ENCODE results near the gene ITGA2.

Gene ITGA2

DNA sequence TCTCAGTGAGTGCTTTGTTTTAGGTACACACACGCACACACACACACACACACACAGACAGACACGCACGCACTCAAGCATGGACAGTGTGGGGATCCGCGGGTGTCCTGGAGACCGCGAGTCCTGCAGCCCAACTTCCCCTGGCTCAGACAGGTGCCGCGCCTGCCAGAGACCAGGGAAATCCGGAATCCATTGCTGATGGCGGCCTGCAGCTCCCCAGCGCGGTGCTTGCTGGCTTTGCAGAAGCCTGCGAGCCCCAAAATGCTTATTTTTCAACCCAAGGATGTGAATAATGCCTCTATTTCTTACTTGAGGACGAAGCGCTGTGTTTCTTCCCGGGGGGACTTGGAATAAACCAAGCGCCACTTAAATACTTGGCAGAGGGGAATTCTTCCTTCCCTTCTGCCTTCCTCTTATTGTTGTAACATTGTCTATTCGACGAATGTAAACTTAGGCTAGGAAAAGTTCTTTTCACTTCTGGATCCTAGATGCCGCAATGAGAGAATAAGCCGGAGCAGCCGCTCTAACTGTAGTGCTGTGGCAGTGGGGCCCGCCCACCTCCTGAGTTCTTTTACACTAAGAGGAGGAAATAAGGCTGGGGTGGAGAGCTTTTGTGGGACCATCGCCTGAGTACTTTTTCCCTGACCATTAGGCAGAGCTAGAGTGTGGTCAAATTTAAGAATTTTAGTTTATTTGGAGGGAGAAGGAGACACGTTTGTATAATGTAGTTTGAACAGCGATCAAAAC is 802 bp downstream of the ITGA2 start:
- peak in 1 of 2 donors; percentile 33 for DNase-seq

DNA sequence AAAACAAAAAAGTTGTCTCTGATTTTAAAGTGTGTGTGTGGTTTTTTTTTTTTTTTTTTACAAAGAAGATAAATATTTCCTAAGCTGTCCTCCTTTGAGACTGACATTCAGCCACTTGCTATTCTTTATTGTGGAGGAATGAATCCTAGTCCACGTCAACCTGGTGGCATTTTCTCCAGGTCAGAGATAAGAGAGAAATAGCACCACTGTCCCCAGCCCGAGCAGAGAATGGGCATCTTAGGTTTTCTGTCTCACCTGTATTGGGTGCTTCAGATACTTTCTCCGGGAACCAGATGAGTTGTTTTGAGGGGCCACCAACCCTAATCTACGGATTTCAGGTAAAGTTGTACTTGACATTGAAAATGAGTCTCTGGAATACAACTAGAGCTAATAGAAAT is 1.4 kb downstream of the ITGA2 start:
- DNase-seq, result no peak

DNA sequence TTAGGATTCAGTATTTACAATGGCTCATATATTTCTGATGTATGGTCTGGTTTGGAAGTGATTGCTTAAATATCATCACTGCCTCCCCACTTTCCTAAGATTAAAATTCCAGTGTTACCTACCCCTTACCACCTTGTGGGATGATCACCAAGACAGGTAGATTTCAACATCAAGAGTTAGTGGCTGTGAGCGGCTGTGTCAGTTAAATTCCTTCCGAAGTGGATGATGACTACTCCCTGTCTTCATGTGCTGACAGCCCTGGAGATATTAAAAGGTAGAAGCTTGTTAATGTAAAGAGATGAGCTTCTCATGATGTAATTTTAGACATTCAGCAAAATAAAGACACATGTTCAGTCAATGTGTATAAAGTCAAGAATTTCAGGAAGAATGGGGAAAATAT is 4.2 kb downstream of the ITGA2 start:
- no peak for DNase-seq

DNA sequence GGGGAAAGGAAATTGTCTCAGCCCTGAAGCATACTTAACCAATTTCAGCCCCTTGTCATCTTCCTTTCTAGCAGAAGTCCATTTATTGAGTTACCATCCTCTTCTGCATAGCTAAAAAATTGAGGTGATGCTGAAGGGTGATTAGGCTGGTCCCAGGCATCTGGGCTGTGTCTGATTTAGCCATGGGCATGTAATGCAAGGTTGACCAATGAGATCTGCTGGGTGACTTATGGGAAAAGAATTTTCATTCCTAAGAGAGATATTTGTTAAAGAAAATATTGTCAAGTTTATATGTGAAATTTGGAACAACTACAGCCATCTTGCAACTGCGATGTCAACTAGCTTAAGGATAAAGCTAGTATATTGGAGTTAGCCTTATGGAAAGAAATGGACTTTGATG is 5.1 kb downstream of the ITGA2 start:
- no peak for DNase-seq

DNA sequence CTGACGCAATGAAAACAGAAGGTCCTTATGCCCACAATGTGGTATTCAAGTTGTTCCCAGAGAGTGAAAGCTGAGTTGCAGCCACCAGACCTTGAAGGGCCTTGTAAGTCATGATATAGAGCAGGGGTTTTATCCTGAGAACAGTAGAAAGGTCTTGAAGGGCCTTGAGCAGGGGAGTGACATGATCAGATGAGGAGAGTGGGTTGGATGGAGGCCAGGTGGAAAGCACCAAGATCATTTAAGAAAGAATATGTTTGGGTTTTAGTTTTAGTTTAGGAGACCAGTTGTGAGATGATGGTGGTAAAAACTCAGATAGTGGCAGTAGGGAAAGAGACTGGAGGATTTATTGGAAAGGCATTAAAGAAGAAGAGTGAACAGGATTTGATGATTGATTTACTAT is 5.9 kb downstream of the ITGA2 start:
- no peak for DNase-seq

DNA sequence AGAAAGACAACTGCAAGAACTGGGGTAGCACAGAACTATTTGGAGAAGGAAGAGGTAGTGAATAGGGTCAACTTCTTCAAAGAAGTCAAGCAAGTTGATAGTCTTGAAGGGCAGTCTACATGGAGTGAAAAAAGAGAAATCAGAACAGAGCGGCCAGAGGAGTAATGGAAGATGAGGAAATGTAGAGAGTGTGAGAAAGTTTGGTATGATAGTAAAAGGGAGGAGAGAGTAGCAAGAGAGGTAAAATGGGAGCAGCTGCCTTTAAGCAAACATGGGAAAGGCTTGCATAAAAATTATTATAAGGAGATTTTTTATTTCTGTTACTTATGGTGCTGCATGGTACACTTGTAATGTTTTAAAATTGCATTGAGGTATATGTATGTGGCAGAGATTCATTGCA is 6.8 kb downstream of the ITGA2 start:
- no peak for DNase-seq

DNA sequence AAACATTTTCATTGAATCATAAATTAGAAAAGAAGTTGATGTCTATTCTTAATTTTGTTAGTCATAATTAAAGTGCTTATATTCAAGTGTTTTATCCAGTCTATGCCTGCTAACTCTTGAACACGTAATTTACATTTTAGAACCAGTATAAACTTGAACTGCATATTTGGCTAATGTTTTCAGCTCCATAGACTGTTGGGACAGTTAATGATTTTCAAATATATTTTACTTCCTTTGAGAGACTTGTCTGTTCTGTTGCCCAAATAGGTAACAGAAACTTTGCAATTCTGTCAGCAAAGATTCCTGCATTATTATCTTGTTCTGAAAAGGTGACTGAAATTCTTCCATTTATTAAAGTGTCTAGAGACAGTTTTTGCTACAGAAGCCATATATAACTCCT is 7.8 kb downstream of the ITGA2 start:
- DNase-seq, result no peak

DNA sequence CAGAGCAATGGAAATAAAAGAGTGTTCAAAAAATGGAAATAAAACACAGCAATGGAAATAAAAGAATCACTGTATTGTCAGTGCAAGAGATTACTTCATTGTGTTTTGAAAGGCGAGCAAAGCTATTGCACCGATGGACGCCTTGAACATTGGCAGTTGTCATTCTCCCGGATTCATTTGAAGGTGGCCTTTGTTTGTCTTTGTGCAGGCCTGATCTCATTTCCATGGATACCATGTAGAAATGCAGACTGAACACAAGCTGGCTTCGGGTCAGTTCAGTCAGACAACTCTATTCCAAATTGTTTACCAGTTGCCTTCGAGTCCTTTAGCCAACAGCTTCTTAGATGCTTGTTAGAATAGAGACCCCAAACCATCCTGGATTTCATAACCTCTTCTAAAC is 8.3 kb downstream of the ITGA2 start:
- no peak for DNase-seq

DNA sequence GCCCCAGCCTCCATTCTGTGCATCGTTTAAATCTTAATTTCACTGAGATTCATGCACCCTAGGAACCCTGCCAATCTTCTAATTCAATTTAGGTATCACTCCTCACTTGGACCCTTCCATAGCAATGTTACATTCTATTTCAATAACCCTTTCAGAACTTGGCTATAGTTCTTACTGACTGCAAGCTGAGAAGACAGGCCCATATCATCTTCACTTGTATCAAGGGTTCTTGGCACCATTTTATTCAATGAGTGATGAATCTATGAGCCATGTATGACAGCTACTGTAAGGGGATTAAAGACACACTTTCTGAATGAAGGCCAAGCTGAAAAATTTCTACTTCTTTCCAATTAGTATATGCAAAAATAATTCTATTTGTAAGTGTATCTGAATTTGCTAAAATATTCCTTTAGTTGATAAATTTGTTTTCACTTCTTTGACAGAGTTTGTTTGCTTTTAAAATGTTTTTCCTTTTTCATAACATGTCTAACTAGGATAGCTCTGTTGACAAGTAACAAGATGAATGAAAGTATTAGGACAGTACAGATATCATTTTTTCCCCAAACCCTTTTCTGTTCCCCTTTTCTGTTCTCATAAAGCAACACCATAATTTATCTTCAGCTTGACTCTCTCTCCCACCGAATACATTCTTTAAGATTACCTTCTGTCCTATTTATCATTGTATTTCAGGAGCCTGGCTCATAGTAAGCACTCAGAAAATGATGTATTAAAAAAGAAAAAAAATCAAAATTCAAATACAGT is 9.6 kb downstream of the ITGA2 start:
- DNase-seq, result no peak

DNA sequence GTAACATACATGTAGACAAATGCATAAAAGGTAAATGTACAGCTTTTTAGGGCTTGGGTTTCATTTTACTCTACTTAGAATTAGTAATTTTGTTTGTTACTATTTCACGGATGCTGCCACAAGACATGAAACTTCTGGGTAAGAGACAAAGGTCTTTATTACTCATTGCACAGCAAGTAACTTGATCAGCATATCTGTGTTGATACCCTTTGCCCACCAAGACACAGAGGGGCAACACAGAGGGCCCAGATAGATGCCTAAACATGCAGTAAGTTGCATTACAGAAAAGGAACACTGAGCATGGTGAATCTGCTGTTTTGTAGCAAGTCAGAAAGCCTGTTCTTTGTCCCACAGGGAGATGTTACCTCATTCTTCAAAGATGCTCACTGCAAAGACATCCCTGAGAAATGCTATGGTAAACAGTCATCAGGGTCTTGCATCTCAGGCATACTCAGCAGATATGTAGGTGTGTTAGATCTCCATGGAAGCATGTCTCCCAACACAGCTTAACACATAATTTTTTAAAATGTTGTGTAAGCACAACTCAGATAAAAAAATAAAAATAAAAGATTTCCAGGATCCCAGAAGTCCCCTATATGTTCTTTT is 10.3 kb downstream of the ITGA2 start:
- no peak for DNase-seq

DNA sequence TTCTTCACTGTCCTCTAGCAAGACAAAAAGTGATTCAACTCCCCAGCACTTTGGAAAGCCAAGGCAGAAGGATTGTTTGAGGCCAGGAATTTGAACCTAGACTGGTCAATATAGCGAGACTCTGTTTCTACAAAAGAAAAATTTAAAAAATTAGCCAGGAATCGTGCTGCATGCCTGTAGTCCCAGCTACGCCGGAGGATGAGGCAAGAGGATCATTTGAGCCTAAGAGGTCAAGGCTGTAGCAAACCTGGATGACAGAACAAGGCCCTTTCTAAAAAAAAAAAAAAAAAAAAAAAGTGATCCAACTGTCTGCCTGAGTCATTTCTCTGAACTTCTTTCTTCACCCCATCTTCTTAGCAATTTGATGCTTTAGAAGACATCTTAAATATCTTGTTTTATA is 12.4 kb downstream of the ITGA2 start:
- no peak for DNase-seq

DNA sequence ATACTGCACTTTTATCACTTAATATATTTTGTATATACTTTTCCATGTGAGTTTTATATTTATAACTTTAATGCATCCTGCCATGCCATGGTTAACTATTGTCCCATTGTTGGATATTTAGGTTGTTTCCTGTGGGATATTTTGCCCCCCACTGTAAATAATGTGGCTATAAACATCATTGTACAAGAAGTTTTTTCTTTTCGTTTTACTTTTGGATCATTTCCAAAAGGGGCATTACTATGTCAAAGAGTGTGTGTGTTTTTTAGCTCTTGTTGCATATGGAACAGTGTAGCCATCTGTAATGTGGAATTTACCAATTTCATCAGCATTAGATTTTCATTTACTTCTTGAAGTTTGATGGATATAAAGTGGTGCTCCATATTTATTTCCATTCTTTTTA is 13.3 kb downstream of the ITGA2 start:
- no peak for DNase-seq

DNA sequence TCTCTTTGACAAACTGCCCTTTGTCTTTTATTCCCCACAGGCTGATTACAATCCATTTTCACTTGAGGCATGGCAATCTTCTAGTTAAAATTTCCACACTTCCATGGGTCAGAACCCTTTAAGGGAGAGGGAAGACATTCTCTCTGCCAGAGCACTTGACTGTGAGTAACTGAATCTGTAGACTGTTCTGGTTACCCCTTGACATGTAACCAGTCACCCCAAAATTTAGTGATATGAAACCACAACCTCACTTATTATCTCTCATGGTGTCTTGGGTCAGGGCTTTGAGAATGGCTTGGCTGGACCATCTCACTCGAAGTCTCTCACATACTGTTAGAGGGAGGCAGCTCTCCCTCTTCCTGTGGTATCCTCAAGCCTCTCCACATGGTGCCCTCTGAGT is 14.0 kb downstream of the ITGA2 start:
- no peak for DNase-seq

DNA sequence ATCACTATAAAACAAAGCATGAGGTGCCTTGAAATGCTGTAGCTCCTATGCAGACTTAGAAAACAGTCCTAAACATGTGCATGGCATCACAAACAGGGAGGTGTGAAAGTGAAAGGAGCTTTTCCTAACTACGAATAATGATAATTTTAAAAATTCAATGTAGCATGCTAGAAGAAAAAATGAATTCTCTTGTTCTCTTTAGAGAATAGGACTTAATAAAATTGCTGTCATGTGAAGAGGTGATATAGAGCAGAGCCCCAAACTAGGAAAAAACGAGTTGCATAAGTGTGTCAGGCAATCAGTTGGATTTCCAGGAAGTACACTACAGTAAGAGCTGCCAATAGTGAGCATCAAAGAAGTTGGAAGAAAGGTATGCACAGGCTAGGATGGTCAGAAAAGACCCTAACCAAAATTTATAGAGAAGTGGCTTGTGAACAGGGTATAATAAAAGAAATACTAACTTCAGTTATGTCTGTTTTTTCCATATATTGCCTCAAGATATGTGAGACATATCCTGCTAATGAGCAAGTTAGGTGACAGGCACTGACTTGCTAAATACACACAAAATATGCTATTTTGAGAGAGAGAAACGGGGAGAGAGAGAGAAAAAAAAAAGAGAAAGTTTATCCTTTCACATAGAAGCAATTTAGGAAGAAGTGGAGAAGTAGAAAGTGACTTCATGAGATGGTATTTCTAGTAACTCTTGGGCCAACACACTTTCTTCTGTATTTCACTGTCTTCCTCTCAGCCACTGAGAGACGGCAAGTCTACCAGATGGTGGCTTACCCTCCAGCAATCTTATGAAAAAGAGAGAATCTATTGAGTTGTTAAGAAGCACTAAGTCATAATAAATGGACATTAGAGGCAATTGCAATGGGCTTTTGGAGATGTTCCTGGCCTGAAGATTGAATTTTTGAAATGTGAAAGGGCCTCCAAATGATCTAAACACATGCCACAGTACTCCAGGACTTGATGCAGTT is 18.0 kb downstream of the ITGA2 start:
- no peak for DNase-seq

DNA sequence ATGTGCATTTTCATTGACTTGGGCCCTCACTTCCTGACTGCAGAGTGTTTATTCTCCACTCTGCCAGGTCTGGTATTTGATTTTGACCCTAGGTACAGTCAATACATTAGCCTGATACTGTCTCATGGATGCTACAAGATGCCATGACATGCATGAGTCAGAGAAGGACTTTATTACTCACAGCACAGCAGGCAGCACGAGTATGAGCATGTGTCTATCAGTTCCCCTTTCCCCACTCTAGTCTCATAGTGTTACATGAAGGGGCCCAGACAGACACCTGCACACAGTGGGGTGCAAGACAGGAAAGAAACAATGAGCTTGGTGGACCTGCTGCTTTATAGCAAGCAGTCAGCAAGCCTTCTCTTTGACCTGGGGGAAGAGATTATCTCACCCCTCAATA is 19.6 kb downstream of the ITGA2 start:
- no peak for DNase-seq

DNA sequence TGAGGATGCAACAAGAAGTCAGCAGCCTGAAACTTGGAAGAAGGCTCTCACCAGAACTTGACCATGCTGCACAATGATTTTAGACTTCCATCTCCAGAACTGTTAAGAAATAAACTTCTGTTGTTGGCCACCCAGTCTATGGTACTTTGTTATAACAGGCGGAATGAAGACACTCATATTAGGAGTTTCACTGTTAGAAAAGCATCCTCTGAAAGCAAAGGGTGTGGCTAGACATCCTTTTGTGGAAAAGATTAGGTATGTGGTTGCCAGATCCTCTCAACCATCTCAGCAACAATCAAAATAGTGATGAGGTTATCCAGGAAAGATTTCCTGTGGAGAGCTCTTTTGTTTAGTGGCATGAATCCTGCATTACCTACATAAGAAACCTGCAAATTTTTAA is 20.7 kb downstream of the ITGA2 start:
- no peak for DNase-seq

DNA sequence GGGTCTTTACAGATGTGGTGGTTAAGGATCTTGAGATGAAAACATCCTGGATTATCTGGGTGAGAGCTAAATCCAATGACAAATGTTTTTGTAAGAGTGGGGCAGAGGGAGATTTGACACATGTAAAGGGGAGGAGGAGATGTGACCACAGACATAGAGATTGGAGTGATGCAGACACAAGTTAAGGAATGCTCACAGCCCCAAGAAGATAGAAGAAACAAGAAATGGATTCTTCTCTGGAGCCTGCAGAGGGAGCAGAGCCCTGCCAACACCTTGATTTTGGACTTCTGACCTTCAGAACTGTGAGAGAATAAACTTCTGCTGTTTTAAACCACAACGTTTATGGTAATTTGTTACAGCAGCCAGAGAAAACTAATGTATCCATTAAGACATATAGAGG is 21.7 kb downstream of the ITGA2 start:
- no peak for DNase-seq

DNA sequence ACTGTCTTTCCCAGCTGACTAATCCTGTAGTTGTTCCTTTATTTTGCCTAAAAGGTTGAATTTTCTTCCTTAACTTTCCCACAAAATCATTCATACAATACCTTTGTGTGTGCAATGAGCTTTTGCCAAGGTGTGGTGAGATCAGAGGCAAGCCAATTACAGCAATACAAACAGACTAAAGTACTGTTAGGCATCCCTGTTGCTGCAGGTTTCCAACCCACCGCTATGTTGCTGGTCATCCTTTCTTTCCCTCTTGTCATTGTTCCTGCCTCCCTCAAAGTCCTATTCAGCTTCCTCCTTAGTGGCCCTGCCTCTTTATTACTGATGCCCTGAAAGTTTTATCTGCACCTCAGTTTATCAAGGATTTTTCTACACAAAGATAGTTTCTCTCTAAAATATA is 22.1 kb downstream of the ITGA2 start:
- no peak for DNase-seq

DNA sequence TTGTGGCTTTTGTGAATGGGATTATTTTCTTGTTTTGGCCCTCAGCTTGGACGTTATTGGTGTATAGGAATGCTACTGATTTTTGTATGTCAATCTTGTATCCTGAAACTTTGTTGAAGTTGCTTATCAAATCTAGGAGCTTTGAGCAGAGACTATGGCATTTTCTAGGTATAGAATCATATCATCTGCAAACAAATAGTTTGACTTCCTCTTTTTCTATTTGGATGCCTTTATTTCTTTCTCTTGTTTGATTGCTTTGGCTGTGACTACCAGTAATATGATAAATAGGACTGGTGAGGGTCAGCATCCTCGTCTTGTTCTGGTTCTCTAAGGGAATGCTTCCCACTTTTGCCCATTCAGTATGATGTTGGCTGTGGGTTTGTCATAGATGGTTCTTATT is 24.7 kb downstream of the ITGA2 start:
- no peak for DNase-seq

DNA sequence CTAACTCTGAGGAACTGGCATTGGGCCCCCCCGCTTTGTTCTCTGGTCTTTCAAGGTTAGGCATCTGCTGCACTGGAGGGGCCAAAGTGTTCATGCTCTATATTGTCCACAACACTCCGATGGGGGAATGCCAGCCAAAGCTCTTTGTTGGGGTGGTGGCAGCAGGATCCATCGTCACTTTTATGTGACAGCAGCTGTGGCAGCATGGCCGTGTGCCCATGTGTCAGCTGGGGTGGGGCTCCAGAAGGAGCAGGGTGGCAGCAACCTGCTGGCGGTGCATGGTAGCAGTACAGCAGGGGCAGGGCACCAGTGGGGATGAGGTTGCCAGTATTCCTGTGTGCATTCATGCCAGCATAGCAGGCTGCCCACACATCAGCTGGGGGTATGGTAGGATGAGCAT is 28.2 kb downstream of the ITGA2 start:
- DNase-seq, result no peak

DNA sequence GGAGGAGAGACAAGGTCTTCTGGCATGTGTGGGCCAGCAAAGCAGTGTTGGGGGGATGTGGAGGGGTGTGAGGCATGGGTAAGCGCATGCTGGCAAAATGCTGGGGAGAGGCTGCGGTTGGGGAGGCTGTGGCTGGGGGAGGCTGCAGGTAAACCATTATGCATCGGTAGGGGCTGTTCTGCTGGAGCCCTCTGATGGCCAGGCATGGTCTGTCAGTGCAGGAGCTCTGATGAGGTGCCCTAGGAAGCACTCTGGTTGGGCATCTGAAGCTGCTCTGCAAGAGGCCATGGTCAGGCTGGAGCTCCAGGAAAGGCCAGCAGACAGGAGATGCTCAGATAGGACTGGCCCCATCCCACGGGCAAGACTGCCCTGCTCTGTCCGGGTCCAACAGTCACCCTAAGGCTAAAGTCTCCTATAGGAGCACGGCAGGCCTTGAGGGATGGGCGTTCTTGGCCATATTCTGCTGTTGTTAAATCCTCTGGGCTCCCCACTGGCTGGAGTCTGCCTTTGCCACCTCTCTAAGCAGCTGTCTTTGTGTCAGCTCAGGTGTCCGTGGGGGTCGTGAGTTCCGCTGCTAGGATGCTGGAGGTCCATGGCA is 28.7 kb downstream of the ITGA2 start:
- DNase-seq, result no peak

DNA sequence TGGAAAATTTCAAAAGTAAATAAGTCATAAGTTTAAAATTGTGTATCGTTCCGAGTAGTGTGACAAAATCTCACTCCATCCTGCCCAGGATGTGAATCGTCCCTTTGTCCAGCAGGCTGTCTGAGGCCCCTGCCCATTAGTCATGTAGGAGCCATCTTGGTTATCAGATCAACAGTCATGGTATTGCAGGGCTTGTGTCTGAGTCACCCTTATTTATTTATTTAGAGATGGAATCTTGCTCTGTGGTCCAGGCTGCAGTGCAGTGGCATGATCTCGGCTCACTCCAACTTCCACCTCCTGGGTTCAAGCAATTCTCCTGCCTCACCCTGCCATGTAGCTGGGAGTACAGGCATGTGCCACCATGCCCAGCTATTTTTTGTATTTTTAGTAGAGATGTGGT is 30.2 kb downstream of the ITGA2 start:
- no peak for DNase-seq
